Stimulated activated CD4-positive, alpha-beta T cell treated with anti-CD3 and anti-CD28 coated beads, Interleukin-4, amount 100 ng/mL, for 24 hours (primary cell): Measurements from ENCODE around the gene STK32B.
"Not testable (repeated sequence)": the region's sequence is repeated elsewhere in the genome, so short reads cannot be mapped to it uniquely, and the experiment has no call there.

Source experiments
- DNase-seq: peaks from one replicate; pipeline ENCODE4 v3.0.0-alpha.2; 2020

STK32B gene

GRCh38 chr4:5213087-5213595, 161.9 kb downstream of the STK32B start:
- DNase-seq = no peak

GRCh38 chr4:5215321-5215720, 164.0 kb downstream of the STK32B start:
- DNase-seq = no peak

GRCh38 chr4:5217421-5217820, 166.1 kb downstream of the STK32B start:
- no peak for DNase-seq

- no peak for DNase-seq
Measured at GRCh38 chr4:5218376-5219069, 167.2 kb downstream of the STK32B start.

GRCh38 chr4:5220028-5220427, 168.7 kb downstream of the STK32B start:
- DNase-seq = no peak

GRCh38 chr4:5222047-5222446, 170.8 kb downstream of the STK32B start:
- no peak for DNase-seq

GRCh38 chr4:5222951-5223350, 171.7 kb downstream of the STK32B start:
- no peak for DNase-seq

GRCh38 chr4:5224340-5224739, 173.1 kb downstream of the STK32B start:
- DNase-seq = no peak

GRCh38 chr4:5232549-5232948, 181.3 kb downstream of the STK32B start:
- no peak for DNase-seq

- no peak for DNase-seq
Measured at GRCh38 chr4:5237086-5237660, 185.9 kb downstream of the STK32B start.

GRCh38 chr4:5238173-5238572, 186.9 kb downstream of the STK32B start:
- DNase-seq = no peak

- not testable (repeated sequence) for DNase-seq
Measured at GRCh38 chr4:5247061-5247460, 195.8 kb downstream of the STK32B start.

- no peak for DNase-seq
Measured at GRCh38 chr4:5247735-5248134, 196.5 kb downstream of the STK32B start.

- DNase-seq = no peak
Measured at GRCh38 chr4:5249727-5250126, 198.4 kb downstream of the STK32B start.

- not testable (repeated sequence) for DNase-seq
Measured at GRCh38 chr4:5250536-5250935, 199.3 kb downstream of the STK32B start.

- no peak for DNase-seq
Measured at GRCh38 chr4:5256421-5256820, 205.1 kb downstream of the STK32B start.

GRCh38 chr4:5257086-5257485, 205.8 kb downstream of the STK32B start:
- no peak for DNase-seq

- no peak for DNase-seq
Measured at GRCh38 chr4:5259471-5259870, 208.2 kb downstream of the STK32B start.

- DNase-seq = no peak
Measured at GRCh38 chr4:5260121-5260520, 208.8 kb downstream of the STK32B start.

GRCh38 chr4:5261866-5262265, 210.6 kb downstream of the STK32B start:
- DNase-seq = no peak

GRCh38 chr4:5266991-5267390, 215.7 kb downstream of the STK32B start:
- DNase-seq = no peak

GRCh38 chr4:5267408-5267807, 216.1 kb downstream of the STK32B start:
- no peak for DNase-seq

GRCh38 chr4:5276475-5277075, 225.3 kb downstream of the STK32B start:
- no peak for DNase-seq

GRCh38 chr4:5277079-5277478, 225.8 kb downstream of the STK32B start:
- DNase-seq = no peak
